Muscle of leg (tissue), 11 donors: Measurements from ENCODE around the gene WFDC1. TPM values are rescaled to one million over a fixed set of nuclear protein-coding genes. Genes with fewer than 3 reads are reported as not detected.

Source experiments
- DNase-seq: peaks from one replicate; pipeline ENCODE4 v3.0.0; 2013
- H3K27ac ChIP-seq: one replicate; pipeline ENCODE4 v1.5.1; 2013; ENCODE audit warnings: mild to moderate bottlenecking, low read length, control low read depth
- H3K27me3 ChIP-seq: one replicate; pipeline ENCODE4 v1.6.1; 2013; ENCODE audit warnings: low read length; ENCODE audit not compliant: control insufficient read depth, insufficient read depth
- H3K36me3 ChIP-seq: one replicate; pipeline ENCODE4 v1.6.1; 2013; ENCODE audit warnings: low read length; ENCODE audit not compliant: control insufficient read depth, insufficient read depth
- H3K4me1 ChIP-seq: one replicate; pipeline ENCODE4 v1.6.1; 2013; ENCODE audit warnings: low read length; ENCODE audit not compliant: control insufficient read depth, insufficient read depth
- H3K4me3 ChIP-seq: one replicate; pipeline ENCODE4 v1.5.1; 2013; ENCODE audit warnings: low read length, control low read depth
- H3K9me3 ChIP-seq: replicated peaks from 2 replicates; pipeline ENCODE4 v1.6.1; 2013; ENCODE audit warnings: low read depth, low read length; ENCODE audit not compliant: control insufficient read depth
- WGBS: methylation state at CpG from one replicate; pipeline ENCODE4 v1.1.5; 2013; ENCODE audit warnings: missing lambda C conversion rate; ENCODE audit not compliant: insufficient coverage; 5-methylcytosine and 5-hydroxymethylcytosine counted together
- polyA plus RNA-seq, 8 donors: library from polyadenylated mRNA; unstranded; fragments of 120-200 nt; gene quantifications; one replicate each; pipeline versions ENCODE4 v1.2.1 to v1.2.3, GENCODE V29; 2013; ENCODE audit warnings: inconsistent platforms in 1 of 8, low replicate concordance in 1 of 8; ENCODE audit not compliant: insufficient read length in 8 of 8, insufficient read depth in 1 of 8
- total RNA-seq: library from RNA; stranded (reverse); fragments of 120-200 nt; gene quantifications from one replicate; pipeline ENCODE4 v1.2.4, GENCODE V29; 2013

Gene WFDC1
- total and polyA plus RNA-seq, 9 donors = 1.2 to 4.4 (median 2.4) TPM

- no peak for DNase-seq
- Histone ChIP-seq H3K27ac (no peak overlapping the region), H3K36me3 (no peaks in the 10 kb centered on the region), H3K9me3 (no peaks in the 10 kb centered on the region), H3K4me1 (no peaks in the 10 kb centered on the region), H3K27me3 (peaks cover 6% of the 10 kb centered on the region), H3K4me3 (no peak overlapping the region)
- 100% methylated on average over 3 of the region's 11 CpGs for WGBS
Observed at GRCh38 chr16:84258266-84258665, 36.4 kb upstream of the WFDC1 start.

- Histone ChIP-seq H3K27ac (no peak overlapping the region), H3K4me3 (no peak overlapping the region), H3K9me3 (no peaks in the 10 kb centered on the region), H3K36me3 (no peaks in the 10 kb centered on the region), H3K27me3 (peaks cover 6% of the 10 kb centered on the region), H3K4me1 (no peaks in the 10 kb centered on the region)
- no CpG with 5 or more reads among the region's 3 CpGs for WGBS
- no peak for DNase-seq
Observed at GRCh38 chr16:84259691-84260090, 35.0 kb upstream of the WFDC1 start.

GRCh38 chr16:84260766-84261554 is 33.7 kb upstream of the WFDC1 start:
- no peak for DNase-seq
- Histone ChIP-seq H3K27ac (no peak overlapping the region), H3K36me3 (no peaks in the 10 kb centered on the region), H3K4me3 (no peak overlapping the region), H3K27me3 (peaks cover 2% of the 10 kb centered on the region), H3K9me3 (no peaks in the 10 kb centered on the region), H3K4me1 (no peaks in the 10 kb centered on the region)
- 64% methylated on average over 18 of the region's 23 CpGs for WGBS

- Histone ChIP-seq H3K36me3 (no peaks in the 10 kb centered on the region), H3K4me1 (no peaks in the 10 kb centered on the region), H3K27ac (no peak overlapping the region), H3K27me3 (peaks cover 2% of the 10 kb centered on the region), H3K9me3 (no peaks in the 10 kb centered on the region), H3K4me3 (no peak overlapping the region)
- DNase-seq = no peak
- WGBS = 57% methylated on average over 1 of the region's 4 CpGs
Observed at GRCh38 chr16:84262031-84262430, 32.6 kb upstream of the WFDC1 start.

- no peaks in the 10 kb centered on the region for H3K36me3 ChIP-seq
- H3K27ac ChIP-seq = no peak overlapping the region
- no peak overlapping the region for H3K4me3 ChIP-seq
- no peak for DNase-seq
- peaks cover 2% of the 10 kb centered on the region for H3K27me3 ChIP-seq
- H3K9me3 ChIP-seq = no peaks in the 10 kb centered on the region
- whole genome bisulfite sequencing = no CpG with 5 or more reads among the region's 3 CpGs
- H3K4me1 ChIP-seq = no peaks in the 10 kb centered on the region
Observed at GRCh38 chr16:84262939-84263338, 31.7 kb upstream of the WFDC1 start.

- DNase-seq = peak; percentile 51
- 20% methylated on average over 4 of the region's 4 CpGs for WGBS
Observed at GRCh38 chr16:84266451-84266850, 28.2 kb upstream of the WFDC1 start.

GRCh38 chr16:84267380-84267779 is 27.3 kb upstream of the WFDC1 start:
- H3K27ac ChIP-seq = no peak overlapping the region
- peaks cover 5% of the 10 kb centered on the region for H3K27me3 ChIP-seq
- WGBS = 65% methylated on average over 4 of the region's 4 CpGs
- no peaks in the 10 kb centered on the region for H3K9me3 ChIP-seq
- DNase-seq = no peak
- no peak overlapping the region for H3K4me3 ChIP-seq
- H3K36me3 ChIP-seq = no peaks in the 10 kb centered on the region
- H3K4me1 ChIP-seq = no peaks in the 10 kb centered on the region

More at GRCh38 chr16:84266451-84266850, 28.2 kb upstream of the WFDC1 start:
- peaks cover 2% of the 10 kb centered on the region for H3K27me3 ChIP-seq
- no peaks in the 10 kb centered on the region for H3K36me3 ChIP-seq
- H3K4me3 ChIP-seq = no peak overlapping the region
- no peaks in the 10 kb centered on the region for H3K9me3 ChIP-seq
- H3K4me1 ChIP-seq = no peaks in the 10 kb centered on the region
- H3K27ac ChIP-seq = no peak overlapping the region

- WGBS = 50% methylated on average over 6 of the region's 18 CpGs
- DNase-seq = no peak
- Histone ChIP-seq H3K27ac (no peak overlapping the region), H3K9me3 (no peaks in the 10 kb centered on the region), H3K4me1 (no peaks in the 10 kb centered on the region), H3K4me3 (no peak overlapping the region), H3K27me3 (peaks cover 5% of the 10 kb centered on the region), H3K36me3 (no peaks in the 10 kb centered on the region)
Observed at GRCh38 chr16:84268291-84269040, 26.2 kb upstream of the WFDC1 start.

GRCh38 chr16:84270071-84270470 is 24.6 kb upstream of the WFDC1 start:
- Histone ChIP-seq H3K27me3 (peaks cover 7% of the 10 kb centered on the region), H3K4me3 (no peak overlapping the region), H3K4me1 (no peaks in the 10 kb centered on the region), H3K27ac (no peak overlapping the region), H3K36me3 (no peaks in the 10 kb centered on the region), H3K9me3 (no peaks in the 10 kb centered on the region)
- WGBS = 89% methylated on average over 5 of the region's 9 CpGs
- DNase-seq = no peak

GRCh38 chr16:84270531-84270930 is 24.1 kb upstream of the WFDC1 start:
- no peak for DNase-seq
- H3K4me3 ChIP-seq = no peak overlapping the region
- H3K36me3 ChIP-seq = no peaks in the 10 kb centered on the region
- peaks cover 7% of the 10 kb centered on the region for H3K27me3 ChIP-seq
- 73% methylated on average over 9 of the region's 10 CpGs for WGBS
- no peak overlapping the region for H3K27ac ChIP-seq
- no peaks in the 10 kb centered on the region for H3K9me3 ChIP-seq
- no peaks in the 10 kb centered on the region for H3K4me1 ChIP-seq
